Bone marrow (tissue), 2 donors: ENCODE results near the gene ASIC3.
"Not testable (repeated sequence)": the region's sequence is repeated elsewhere in the genome, so short reads cannot be mapped to it uniquely, and the experiment has no call there.

Experiments used
- DNase-seq, 2 donors: peaks; one replicate each; lab custom pipeline; 2025; lab: John Stamatoyannopoulos, UW

Gene ASIC3

DNA sequence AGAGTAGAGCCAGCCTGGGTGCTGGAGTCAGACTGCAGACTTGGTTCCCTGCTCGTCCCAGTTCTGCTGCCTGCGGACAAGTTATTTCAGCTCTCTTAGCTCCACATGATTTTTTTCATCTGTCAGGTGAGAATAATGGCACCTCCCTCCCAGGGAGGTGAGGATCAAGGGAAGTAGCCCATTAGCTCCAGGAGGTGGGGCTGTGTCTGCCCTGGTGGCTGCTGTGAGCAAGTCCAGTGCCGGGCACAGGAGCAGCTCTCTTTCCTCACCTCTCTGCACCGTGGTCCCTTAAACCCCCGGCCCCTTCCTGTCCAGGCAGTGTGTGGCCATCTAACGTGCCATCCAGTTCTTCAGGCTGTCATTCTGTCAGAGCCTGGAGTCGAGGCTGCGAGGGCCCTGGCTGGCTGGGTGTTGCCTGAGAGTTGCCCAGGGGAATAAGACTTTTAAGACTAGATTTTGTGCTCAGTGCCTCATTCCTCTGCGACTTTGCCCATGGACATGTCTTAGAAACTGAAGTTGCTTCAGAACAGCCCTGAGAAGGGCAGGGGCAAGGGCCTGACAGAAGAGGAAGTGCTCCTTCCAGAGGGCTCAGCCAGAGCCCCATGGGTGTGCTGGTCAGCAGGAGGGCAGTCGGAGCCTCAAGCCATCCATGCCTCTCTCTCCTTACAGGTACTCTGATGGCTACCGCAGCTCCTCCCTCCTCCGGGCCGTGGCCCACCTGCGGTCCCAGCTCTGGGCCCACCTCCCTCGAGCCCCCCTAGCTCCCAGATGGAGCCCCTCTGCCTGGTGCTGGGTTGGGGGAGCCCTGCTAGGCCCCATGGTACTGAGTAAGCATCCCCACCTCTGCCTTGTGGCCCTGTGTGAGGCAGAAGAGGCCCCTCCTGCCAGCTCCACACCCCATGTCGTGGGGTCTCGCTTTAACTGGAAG lies 15.1 kb upstream of the ASIC3 start:
- DNase-seq: no peak

DNA sequence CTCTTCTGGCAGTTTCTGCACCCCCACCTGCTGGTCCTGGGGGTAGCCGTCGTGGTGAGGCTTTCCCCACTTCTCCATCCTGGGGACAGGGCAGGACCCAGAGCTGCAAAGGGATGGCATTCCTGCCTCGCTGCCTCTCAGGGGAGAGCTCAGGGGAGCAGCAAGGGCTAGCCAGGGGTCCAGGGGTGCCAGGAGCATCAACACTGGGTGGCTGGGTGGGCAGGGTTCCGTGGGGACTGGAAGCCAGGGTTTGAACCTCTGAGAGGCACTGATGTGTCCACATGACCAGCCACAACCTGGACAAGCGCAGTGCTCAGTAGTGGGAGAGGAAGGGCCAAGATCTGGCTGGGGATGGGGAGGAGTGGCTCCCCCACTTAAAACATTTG lies 14.5 kb upstream of the ASIC3 start:
- DNase-seq: no peak

DNA sequence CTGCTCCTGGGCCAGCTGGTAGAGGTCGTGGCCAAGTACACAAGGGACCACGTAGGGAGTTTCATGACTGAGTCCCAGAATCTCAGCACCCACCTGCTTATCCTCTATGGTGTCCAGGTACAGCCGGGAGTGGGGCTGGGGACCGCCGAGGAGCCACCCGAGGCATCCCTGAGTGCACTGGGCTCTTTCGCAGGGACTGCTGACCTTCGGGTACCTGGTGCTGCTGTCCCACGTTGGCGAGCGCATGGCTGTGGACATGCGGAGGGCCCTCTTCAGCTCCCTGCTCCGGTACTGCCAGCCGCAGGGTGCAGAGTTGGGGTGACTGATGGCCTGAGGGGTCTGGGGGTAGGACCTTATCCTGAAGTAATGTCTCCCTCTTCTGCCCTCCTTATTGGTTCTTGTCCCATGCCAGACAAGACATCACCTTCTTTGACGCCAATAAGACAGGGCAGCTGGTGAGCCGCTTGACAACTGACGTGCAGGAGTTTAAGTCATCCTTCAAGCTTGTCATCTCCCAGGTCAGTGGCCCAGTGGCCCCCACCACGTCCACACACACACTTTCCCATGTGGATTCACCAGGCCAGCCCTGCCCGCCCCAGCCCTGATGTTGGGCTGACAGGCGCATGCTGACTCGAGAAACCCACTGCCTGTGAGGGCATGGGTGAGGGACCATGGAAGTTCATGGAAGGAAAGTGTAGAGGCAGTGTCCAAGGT lies 13.9 kb upstream of the ASIC3 start:
- no peak for DNase-seq

- no peak for DNase-seq
These were observed 13.2 kb upstream of the ASIC3 start for GRCh38 chr7:151035026-151035717.

- no peak for DNase-seq
These were observed 12.4 kb upstream of the ASIC3 start for GRCh38 chr7:151035902-151036301.

- DNase-seq: peak; percentile 51 to 99
These were observed 9.1 kb upstream of the ASIC3 start for GRCh38 chr7:151038951-151039849.

GRCh38 chr7:151039850-151040548 lies 8.3 kb upstream of the ASIC3 start:
- peak in 1 of 2 donors; percentile 5 for DNase-seq

DNA sequence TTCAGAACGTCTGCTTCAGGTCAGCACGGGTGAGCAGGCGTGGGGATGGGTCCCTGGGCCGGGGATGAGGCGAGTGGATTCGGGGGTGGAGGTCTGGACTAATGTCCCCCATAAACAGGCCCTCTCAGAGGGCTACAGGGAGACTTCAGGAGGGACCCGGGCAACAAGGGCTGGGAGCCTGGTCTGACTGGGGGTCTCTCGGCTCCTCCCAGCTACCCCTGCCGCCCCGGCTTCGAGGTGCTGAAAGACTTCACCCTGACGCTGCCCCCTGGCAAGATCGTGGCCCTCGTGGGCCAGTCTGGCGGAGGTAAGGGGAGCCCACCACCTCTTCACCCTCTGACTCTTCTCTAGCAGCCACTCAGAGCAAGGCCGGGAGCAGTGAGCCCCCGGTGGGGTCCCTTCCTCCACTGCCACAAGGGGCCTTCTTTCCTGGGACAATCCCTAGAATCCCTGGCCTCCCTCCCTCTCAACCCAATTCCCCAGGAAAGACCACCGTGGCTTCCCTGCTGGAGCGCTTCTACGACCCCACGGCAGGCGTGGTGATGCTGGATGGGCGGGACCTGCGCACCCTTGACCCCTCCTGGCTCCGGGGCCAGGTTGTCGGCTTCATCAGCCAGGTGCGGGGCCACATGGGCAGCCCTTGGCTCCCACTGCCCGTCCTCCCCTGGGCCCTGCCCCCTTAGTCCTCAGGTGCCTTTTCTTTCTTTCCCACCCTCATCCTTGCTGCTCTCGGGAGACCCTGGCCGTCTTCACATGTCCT lies 7.5 kb upstream of the ASIC3 start:
- no peak for DNase-seq

GRCh38 chr7:151043449-151043848 lies 4.9 kb upstream of the ASIC3 start:
- not testable (repeated sequence) for DNase-seq

- no peak for DNase-seq
These were observed 4.4 kb upstream of the ASIC3 start for GRCh38 chr7:151043959-151044358.

- DNase-seq: no peak
These were observed 3.1 kb upstream of the ASIC3 start for GRCh38 chr7:151045262-151045661.

DNA sequence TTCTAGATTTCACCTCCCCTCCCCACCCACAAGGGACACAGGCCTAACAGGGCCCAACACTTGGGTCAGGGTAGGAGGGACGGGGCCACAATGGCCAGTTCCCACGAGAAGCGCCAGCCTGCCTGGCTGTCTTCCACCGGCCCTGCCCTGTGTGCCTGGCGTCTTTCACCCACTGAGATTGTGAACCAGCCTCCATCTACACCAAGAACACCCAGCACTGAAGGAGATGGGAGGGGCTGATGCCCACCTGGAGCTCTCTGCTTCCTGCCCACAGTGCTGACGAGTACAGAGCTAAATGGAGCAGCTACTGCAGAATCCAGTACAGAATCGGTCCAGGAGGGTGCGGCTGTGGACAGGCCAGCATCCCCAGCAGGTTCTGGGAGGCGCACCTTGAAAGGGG lies 2.4 kb upstream of the ASIC3 start:
- no peak for DNase-seq

GRCh38 chr7:151046603-151047573 lies 1.4 kb upstream of the ASIC3 start:
- no peak for DNase-seq

GRCh38 chr7:151048911-151049463 lies 656 bp downstream of the ASIC3 start:
- no peak for DNase-seq

- DNase-seq: no peak
These were observed 2.8 kb downstream of the ASIC3 start for GRCh38 chr7:151051108-151051507.

DNA sequence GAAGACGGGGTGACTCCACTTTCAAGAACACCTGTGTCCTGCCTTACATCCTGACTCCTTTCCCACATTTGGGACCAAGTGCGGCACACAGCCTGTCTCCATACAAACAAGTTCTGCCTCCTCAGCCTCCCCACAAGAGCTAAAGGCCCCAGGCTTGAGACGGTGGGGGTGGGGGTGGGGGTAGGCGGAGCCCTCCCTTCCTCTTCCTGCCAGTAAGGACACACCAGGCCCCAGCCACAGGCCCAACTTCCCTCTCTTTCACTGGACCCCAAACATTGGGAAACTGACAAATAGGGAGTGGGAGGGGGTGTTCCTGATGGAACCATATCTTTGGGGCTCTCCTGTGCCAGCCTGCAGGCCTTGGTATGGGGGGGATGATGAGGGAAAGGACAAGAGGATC lies 4.8 kb downstream of the ASIC3 start:
- peak in 1 of 2 donors; percentile 15 for DNase-seq

DNA sequence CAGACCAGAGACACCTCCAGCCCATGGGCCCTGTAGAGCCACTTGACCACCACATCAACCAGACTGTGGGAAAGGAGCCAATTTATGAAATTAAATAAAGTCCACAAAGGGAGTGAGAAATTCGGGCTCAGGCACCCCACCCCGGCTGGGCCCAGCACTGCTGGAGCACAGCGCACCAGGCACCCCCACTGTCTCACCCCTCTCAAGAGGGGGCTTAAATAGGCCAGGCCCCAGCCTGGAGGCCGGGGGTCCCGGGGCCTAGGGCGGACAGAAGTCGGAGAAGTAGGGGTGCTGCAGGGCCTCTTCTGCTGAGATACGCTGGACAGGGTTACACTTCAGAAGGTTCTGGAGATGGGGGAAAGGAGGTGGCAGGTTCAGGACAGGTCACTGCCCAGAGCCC lies 5.4 kb downstream of the ASIC3 start:
- no peak for DNase-seq

GRCh38 chr7:151056283-151056665 lies 7.9 kb downstream of the ASIC3 start:
- no peak for DNase-seq
